Loucy (cell line): ENCODE data around the gene PKD2L1.
"Not testable (repeated sequence)": the region's sequence is repeated elsewhere in the genome, so short reads cannot be mapped to it uniquely, and the experiment has no call there.

Experiments
- H2AFZ ChIP-seq: fragments of 200-600 bp; sonication (generic); 2 replicates; pipeline ENCODE4 v1.6.0; 2016; ENCODE audit warnings: antibody characterized with exemption, mild to moderate bottlenecking, low read length, moderate library complexity
- H3F3A ChIP-seq: fragments of 200-600 bp; 2 replicates; pipeline ENCODE4 v1.6.0; 2016; ENCODE audit warnings: antibody characterized with exemption, low read depth, mild to moderate bottlenecking
- H3K27me3 ChIP-seq: fragments of 200-600 bp; sonication (generic); 2 replicates; pipeline ENCODE4 v1.6.1; 2014; ENCODE audit warnings: low read length, mild to moderate bottlenecking; ENCODE audit not compliant: insufficient read depth, poor library complexity, severe bottlenecking
- H3K36me3 ChIP-seq: fragments of 200-600 bp; sonication (generic); 2 replicates; pipeline ENCODE4 v1.6.1; 2016; ENCODE audit warnings: low read length; ENCODE audit not compliant: insufficient read depth
- H3K4me1 ChIP-seq: fragments of 200-600 bp; sonication (generic); 2 replicates; pipeline ENCODE4 v1.5.1; 2014; ENCODE audit warnings: low read length, mild to moderate bottlenecking; ENCODE audit not compliant: insufficient read depth, poor library complexity, severe bottlenecking
- H3K4me2 ChIP-seq: fragments of 200-600 bp; sonication (generic); 2 replicates; pipeline ENCODE4 v1.6.0; 2014; ENCODE audit warnings: antibody characterized with exemption, low read length, low read depth, mild to moderate bottlenecking; ENCODE audit not compliant: poor library complexity, severe bottlenecking
- H3K4me3 ChIP-seq: fragments of 200-600 bp; sonication (generic); 2 replicates; pipeline ENCODE4 v1.5.1; 2014; ENCODE audit warnings: low read length, mild to moderate bottlenecking, mixed read lengths; ENCODE audit not compliant: poor library complexity, severe bottlenecking
- H3K79me2 ChIP-seq: fragments of 200-600 bp; sonication (generic); 2 replicates; pipeline ENCODE4 v1.6.1; 2014; ENCODE audit warnings: low read length; ENCODE audit not compliant: insufficient read depth
- H3K9ac ChIP-seq: fragments of 200-600 bp; sonication (generic); 2 replicates; pipeline ENCODE4 v1.6.0; 2014; ENCODE audit warnings: mild to moderate bottlenecking, low read depth, low read length, moderate library complexity; ENCODE audit not compliant: poor library complexity, severe bottlenecking
- H3K9me2 ChIP-seq: fragments of 200-600 bp; sonication (generic); replicated peaks from 2 replicates; pipeline ENCODE4 v1.6.1; 2016; ENCODE audit warnings: low read depth, low read length, mixed read lengths
- H3K9me3 ChIP-seq: fragments of 200-600 bp; sonication (generic); 2 replicates; pipeline ENCODE4 v1.6.1; 2014; ENCODE audit warnings: mild to moderate bottlenecking, antibody characterized with exemption, low read length, low read depth; ENCODE audit not compliant: insufficient read depth
- H4K20me1 ChIP-seq: fragments of 200-600 bp; sonication (generic); 2 replicates; pipeline ENCODE4 v1.6.0; 2014; ENCODE audit warnings: antibody characterized with exemption, low read length, mild to moderate bottlenecking; ENCODE audit not compliant: insufficient read depth, poor library complexity, severe bottlenecking
- CTCF ChIP-seq: fragments of 200-600 bp; sonication (generic); conservative IDR thresholded peaks from 2 replicates; pipeline ENCODE4 v1.5.1; 2014; ENCODE audit warnings: mild to moderate bottlenecking, antibody characterized with exemption, low read length
- EZH2phosphoT487 ChIP-seq: fragments of 200-600 bp; IDR thresholded peaks from 2 replicates; pipeline ENCODE4 v1.6.1; 2018; ENCODE audit warnings: antibody characterized with exemption, mild to moderate bottlenecking, moderate library complexity, borderline replicate concordance

Gene PKD2L1

GRCh38 chr10:100306861-100307260 is 23.2 kb downstream of the PKD2L1 start:
- no peak for TF ChIP-seq EZH2phosphoT487
- TF ChIP-seq CTCF: no peak
- Histone ChIP-seq H3K4me1 (no peaks in the 10 kb centered on the region), H3K36me3 (no peaks in the 10 kb centered on the region), H3K4me2 (no peak overlapping the region), H2AFZ (no peak overlapping the region), H3K9me2 (no peaks in the 10 kb centered on the region), H3K9me3 (no peaks in the 10 kb centered on the region), H4K20me1 (no peaks in the 10 kb centered on the region), H3F3A (no peaks in the 10 kb centered on the region), H3K9ac (no peak overlapping the region), H3K27me3 (peaks cover 5% of the 10 kb centered on the region), H3K79me2 (no peaks in the 10 kb centered on the region), H3K4me3 (no peak overlapping the region)

- Histone ChIP-seq H3K9ac (no peak overlapping the region), H2AFZ (no peak overlapping the region), H3F3A (no peaks in the 10 kb centered on the region), H3K27me3 (peaks cover 2% of the 10 kb centered on the region), H3K79me2 (no peaks in the 10 kb centered on the region), H3K4me1 (no peaks in the 10 kb centered on the region), H3K9me3 (no peaks in the 10 kb centered on the region), H3K4me3 (no peak overlapping the region), H3K9me2 (no peaks in the 10 kb centered on the region), H3K4me2 (no peak overlapping the region), H4K20me1 (no peaks in the 10 kb centered on the region), H3K36me3 (no peaks in the 10 kb centered on the region)
- TF ChIP-seq EZH2phosphoT487 (no peak), CTCF (no peak)
Measured at GRCh38 chr10:100304414-100304813, 25.6 kb downstream of the PKD2L1 start.

GRCh38 chr10:100303724-100304319 is 26.2 kb downstream of the PKD2L1 start:
- Histone ChIP-seq H4K20me1 (no peaks in the 10 kb centered on the region), H2AFZ (no peak overlapping the region), H3K4me1 (no peaks in the 10 kb centered on the region), H3K9me3 (no peaks in the 10 kb centered on the region), H3K9me2 (no peaks in the 10 kb centered on the region), H3K27me3 (no peaks in the 10 kb centered on the region), H3K36me3 (no peaks in the 10 kb centered on the region), H3K9ac (no peak overlapping the region), H3K79me2 (no peaks in the 10 kb centered on the region), H3K4me3 (no peak overlapping the region), H3F3A (no peaks in the 10 kb centered on the region), H3K4me2 (no peak overlapping the region)
- peak; percentile 75 for TF ChIP-seq CTCF
- no peak for TF ChIP-seq EZH2phosphoT487

- not testable (repeated sequence) for H3K9me3 ChIP-seq, H2AFZ ChIP-seq, H3K4me1 ChIP-seq, H3K4me2 ChIP-seq, H3K9me2 ChIP-seq, H3K79me2 ChIP-seq, H3K27me3 ChIP-seq, H3K36me3 ChIP-seq, H3F3A ChIP-seq, H3K4me3 ChIP-seq, H3K9ac ChIP-seq, H4K20me1 ChIP-seq
Measured at GRCh38 chr10:100301123-100301522, 28.9 kb downstream of the PKD2L1 start.
